A549 (cell line): ENCODE data around the gene FNDC1. TPM values are rescaled to one million over a fixed set of nuclear protein-coding genes. Genes with fewer than 3 reads are reported as not detected.

ENCODE experiments used
- ATAC-seq, 2 experiments: fragments of 200-7000 bp in 1 of 2; fragments of >200 bp in 1 of 2; cut with Nextera tagmentation in 1 of 2; cut with Tn5 transposase in 1 of 2; 3 replicates each; pipeline versions ENCODE4 v1.8.0 to v1.9.1; 2018 to 2020; ENCODE audit warnings: mild to moderate bottlenecking in 1 of 2, moderate library complexity in 1 of 2
- CTCF ChIA-PET: fragments of 300-600 bp; sonication (Branson Sonifier 250); formaldehyde crosslinking; extraction: SDS; loops from one replicate; lab custom pipeline; 2021; ENCODE audit warnings: antibody characterized with exemption, inconsistent platforms; lab: Yijun Ruan, JAX
- POLR2A ChIA-PET: fragments of 350-600 bp; formaldehyde crosslinking; extraction: SDS; loops from one replicate; lab custom pipeline; 2021; ENCODE audit warnings: antibody characterized with exemption, inconsistent platforms; lab: Yijun Ruan, JAX
- DNase-seq, 2 experiments: peaks; one replicate each; pipeline versions ENCODE4 v3.0.0 to v3.0.0-alpha.2; 2011 to 2016; ENCODE audit warnings: low read depth in 1 of 2, low spot score in 1 of 2
- FAIRE-seq: peaks from 2 replicates; lab custom pipeline; 2011; peaks lifted over from hg19 to GRCh38; lab: Jason Lieb, UNC
- H3K27ac ChIP-seq, 2 experiments: fragments of >200 bp; sonication (Bioruptor Twin); formaldehyde crosslinking; 3 replicates each; pipeline ENCODE4 v1.5.1; 2016 to 2017
- H3K4me1 ChIP-seq: fragments of >200 bp; sonication (Bioruptor Twin); formaldehyde crosslinking; 3 replicates; pipeline ENCODE4 v1.6.1; 2016
- H3K4me2 ChIP-seq: fragments of >200 bp; sonication (Bioruptor Twin); formaldehyde crosslinking; 3 replicates; pipeline ENCODE4 v1.6.1; 2016
- H3K4me3 ChIP-seq: fragments of >200 bp; sonication (Bioruptor Twin); formaldehyde crosslinking; 3 replicates; pipeline ENCODE4 v1.5.1; 2016
- H3K9me3 ChIP-seq: fragments of >200 bp; sonication (Bioruptor Twin); formaldehyde crosslinking; 3 replicates; pipeline ENCODE4 v1.6.1; 2016
- ATOH8 ChIP-seq: fragments of 250-450 bp; sonication (Bioruptor Pico); IDR thresholded peaks from 2 replicates; pipeline ENCODE4 v1.5.0; 2020; ENCODE audit warnings: low read depth, mild to moderate bottlenecking, moderate library complexity
- BCL3 ChIP-seq: fragments of >200 bp; sonication (Bioruptor Twin); formaldehyde crosslinking; IDR thresholded peaks from 3 replicates; pipeline ENCODE4 v1.6.1; 2016
- CBX8 ChIP-seq: fragments of 200-600 bp; sonication (generic); IDR thresholded peaks from 2 replicates; pipeline ENCODE4 v1.6.1; 2016
- CHD2 ChIP-seq: fragments of 150-350 bp; IDR thresholded peaks from 2 replicates; pipeline ENCODE4 v1.6.1; 2014; ENCODE audit warnings: low read length; ENCODE audit not compliant: partially characterized antibody
- CHD4 ChIP-seq: fragments of 200-600 bp; sonication (generic); IDR thresholded peaks from 2 replicates; pipeline ENCODE4 v1.6.1; 2016; ENCODE audit warnings: antibody characterized with exemption, mild to moderate bottlenecking, borderline replicate concordance
- CTCF ChIP-seq: fragments of >200 bp; sonication (Bioruptor Twin); formaldehyde crosslinking; IDR thresholded peaks from 3 replicates; pipeline ENCODE4 v1.5.1; 2016
- EHF ChIP-seq: fragments of 250-450 bp; sonication (Bioruptor Pico); IDR thresholded peaks from 2 replicates; pipeline ENCODE4 v1.5.0; 2020; ENCODE audit warnings: mild to moderate bottlenecking
- FOSB ChIP-seq: fragments of 250-450 bp; sonication (Bioruptor Pico); IDR thresholded peaks from 2 replicates; pipeline ENCODE4 v1.5.0; 2020; ENCODE audit warnings: mild to moderate bottlenecking, moderate library complexity
- GATA3 ChIP-seq: IDR thresholded peaks from 2 replicates; pipeline ENCODE4 v1.6.1; 2012; ENCODE audit warnings: borderline replicate concordance
- HEYL ChIP-seq: fragments of 250-450 bp; sonication (Bioruptor Pico); IDR thresholded peaks from 2 replicates; pipeline ENCODE4 v1.8.0; 2021; ENCODE audit warnings: mild to moderate bottlenecking, moderate library complexity
- JUNB ChIP-seq: fragments of >200 bp; sonication (Bioruptor Twin); formaldehyde crosslinking; IDR thresholded peaks from 2 replicates; pipeline ENCODE4 v1.6.1; 2016
- KDM5A ChIP-seq: fragments of 200-600 bp; sonication (generic); IDR thresholded peaks from 2 replicates; pipeline ENCODE4 v1.6.1; 2016; ENCODE audit warnings: antibody characterized with exemption, mild to moderate bottlenecking
- MAZ ChIP-seq: fragments of 150-350 bp; IDR thresholded peaks from 2 replicates; pipeline ENCODE4 v1.6.1; 2014; ENCODE audit warnings: antibody characterized with exemption, low read depth, low read length, borderline replicate concordance
- NFE2L2 ChIP-seq: fragments of 150-350 bp; conservative IDR thresholded peaks from 2 replicates; pipeline ENCODE4 v1.6.1; 2014; ENCODE audit warnings: low read length
- RARB ChIP-seq: fragments of 250-450 bp; sonication (Bioruptor Pico); IDR thresholded peaks from 2 replicates; pipeline ENCODE4 v1.8.0; 2021; ENCODE audit warnings: mild to moderate bottlenecking, moderate library complexity
- REST ChIP-seq: fragments of 200-600 bp; sonication (generic); IDR thresholded peaks from 2 replicates; pipeline ENCODE4 v1.6.1; 2016; ENCODE audit warnings: antibody characterized with exemption, mild to moderate bottlenecking, moderate library complexity
- RNF2 ChIP-seq: fragments of 200-600 bp; sonication (generic); IDR thresholded peaks from 2 replicates; pipeline ENCODE4 v1.6.1; 2016; ENCODE audit warnings: low read depth, mild to moderate bottlenecking, antibody characterized with exemption, moderate library complexity, borderline replicate concordance
- TFCP2L1 ChIP-seq: fragments of 250-450 bp; sonication (Bioruptor Pico); IDR thresholded peaks from 2 replicates; pipeline ENCODE4 v1.5.0; 2021; ENCODE audit warnings: mild to moderate bottlenecking
- TP53 ChIP-seq: fragments of 250-450 bp; sonication (Bioruptor Pico); IDR thresholded peaks from 2 replicates; pipeline ENCODE4 v1.5.0; 2021; ENCODE audit warnings: mild to moderate bottlenecking, moderate library complexity
- ZC3H11A ChIP-seq: fragments of 450-650 bp; IDR thresholded peaks from 2 replicates; pipeline ENCODE4 v1.6.1; 2014; ENCODE audit warnings: antibody characterized with exemption, mild to moderate bottlenecking
- ZSCAN20 ChIP-seq: fragments of 250-450 bp; sonication (Bioruptor Pico); IDR thresholded peaks from 2 replicates; pipeline ENCODE4 v1.8.0; 2022; ENCODE audit warnings: mild to moderate bottlenecking, moderate library complexity
- WGBS: methylation state at CpG from one replicate; pipeline ENCODE4 v1.1.6; 2017; ENCODE audit errors: missing lambda C conversion rate; 5-methylcytosine and 5-hydroxymethylcytosine counted together
- polyA plus RNA-seq, 4 experiments: library from polyadenylated mRNA; depleted of rRNA in 3 of 4; stranded (reverse); fragments of >200 nt; fragmentation: RNase III in 1 of 4; extraction: RNeasy Plus Mini Kit Qiagen cat#74134 plus additional on column Dnase treatment in 1 of 4; gene quantifications; 2 replicates in 3 of 4; 3 replicates in 1 of 4; pipeline ENCODE4 v1.2.3, GENCODE V29; 2011 to 2017

FNDC1 gene
- polyA plus RNA-seq, 2 of the 4 experiments (the other 2 are of a cell fraction): 0.01 TPM; not detected in 1

GRCh38 chr6:159303159-159303558 is 134.0 kb downstream of the FNDC1 start (continued):
- TF ChIP-seq REST (no peak), CHD2 (no peak)

- TF ChIP-seq TP53 (CRISPR knock-in tag): no peak
- no peak for TF ChIP-seq ZSCAN20 (CRISPR knock-in tag)
- TF ChIP-seq EHF: no peak
- no peak for TF ChIP-seq HEYL (CRISPR knock-in tag)
- no peak for TF ChIP-seq JUNB
- no peak for TF ChIP-seq BCL3
- TF ChIP-seq RNF2: no peak
- no peak for TF ChIP-seq CTCF
- no peak for TF ChIP-seq REST
- no peak for TF ChIP-seq TFCP2L1
- no peak for DNase-seq
- no peak for FAIRE-seq
- H3K9me3 ChIP-seq: no peaks in the 10 kb centered on the region
- ATAC-seq: no peak
- POLR2A ChIA-PET: no interaction called here
- H3K4me2 ChIP-seq: no peak overlapping the region
- H3K4me1 ChIP-seq: no peaks in the 10 kb centered on the region
- H3K27ac ChIP-seq: no peak overlapping the region
- CTCF ChIA-PET: no interaction called here
- 0% methylated on average over 3 of the region's 6 CpGs for WGBS
- H3K4me3 ChIP-seq: no peak overlapping the region
These were observed 134.6 kb downstream of the FNDC1 start for GRCh38 chr6:159303784-159304183.

- CTCF ChIA-PET: no interaction called here
- Histone ChIP-seq H3K4me3 (no peak overlapping the region), H3K27ac (no peak overlapping the region), H3K9me3 (no peaks in the 10 kb centered on the region), H3K4me1 (no peaks in the 10 kb centered on the region), H3K4me2 (no peak overlapping the region)
- WGBS: 13% methylated on average over 1 of the region's 1 CpG
- no peak for ATAC-seq
- no peak for DNase-seq
- POLR2A ChIA-PET: no interaction called here
- no peak for FAIRE-seq
- TF ChIP-seq HEYL (CRISPR knock-in tag): no peak
- no peak for TF ChIP-seq RARB
- no peak for TF ChIP-seq GATA3
- TF ChIP-seq ATOH8 (CRISPR knock-in tag): no peak
- TF ChIP-seq KDM5A: no peak
- TF ChIP-seq FOSB (CRISPR knock-in tag): no peak
- TF ChIP-seq CHD4: no peak
- no peak for TF ChIP-seq ZC3H11A
- TF ChIP-seq NFE2L2: no peak
- no peak for TF ChIP-seq CBX8
- TF ChIP-seq CTCF: no peak
- no peak for TF ChIP-seq JUNB
- TF ChIP-seq MAZ: no peak
These were observed 135.4 kb downstream of the FNDC1 start for GRCh38 chr6:159304641-159305040.
